GM21526 (cell line): Measurements from ENCODE around the gene SNAI3.

Source experiments
- ATAC-seq: cut with Tn5 transposase; IDR thresholded peaks from one replicate; pipeline ENCODE4 v1.9.1; 2021; ENCODE audit warnings: moderate library complexity; ENCODE audit not compliant: unreplicated experiment, low FRiP score

The SNAI3 gene

DNA sequence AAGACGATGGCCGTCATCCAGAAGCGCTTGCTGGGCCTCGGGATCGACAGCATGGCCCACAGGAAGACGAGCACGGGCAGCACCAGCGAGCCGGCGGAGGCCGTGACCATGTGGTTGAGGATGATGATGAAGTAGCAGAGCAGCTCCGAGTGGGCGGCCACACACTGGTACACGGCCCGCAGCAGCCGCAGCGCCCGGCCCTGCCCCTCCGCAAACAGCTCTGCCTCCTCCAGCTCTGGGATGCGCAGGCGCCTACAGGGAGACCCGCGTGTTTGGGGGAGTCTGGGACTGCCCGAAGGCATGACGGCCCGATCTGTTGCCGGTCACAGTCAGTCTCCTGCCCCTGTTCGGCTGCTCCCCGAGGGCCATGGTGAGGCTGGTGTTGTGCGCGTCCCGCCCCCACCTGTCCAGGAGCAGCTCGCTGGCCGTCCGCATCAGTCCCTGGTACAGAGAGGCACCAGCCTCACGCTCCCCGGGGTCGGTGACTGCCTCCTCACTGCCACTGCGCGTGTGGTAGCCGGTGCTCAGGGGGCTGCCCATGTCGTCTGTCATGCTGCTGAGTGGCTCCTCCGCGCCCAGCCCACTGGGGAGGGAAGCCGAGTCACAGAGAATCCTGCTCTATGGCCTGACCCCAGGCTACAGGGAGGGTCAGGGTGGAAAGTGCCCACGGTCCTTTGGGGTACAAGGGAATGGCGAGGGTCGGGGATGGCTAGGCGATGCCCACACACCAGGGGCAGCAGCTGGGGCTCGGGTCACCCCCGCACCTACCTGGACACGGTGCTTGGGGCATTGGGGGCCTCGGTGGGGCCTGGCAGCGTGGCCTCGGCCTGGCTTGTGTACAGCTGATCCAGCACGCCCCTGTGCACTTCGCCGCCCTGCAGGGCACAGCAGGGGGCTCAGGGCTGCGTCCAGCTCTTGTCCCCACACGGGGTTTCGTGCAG lies 35.8 kb upstream of the SNAI3 start:
- no peak for ATAC-seq

DNA sequence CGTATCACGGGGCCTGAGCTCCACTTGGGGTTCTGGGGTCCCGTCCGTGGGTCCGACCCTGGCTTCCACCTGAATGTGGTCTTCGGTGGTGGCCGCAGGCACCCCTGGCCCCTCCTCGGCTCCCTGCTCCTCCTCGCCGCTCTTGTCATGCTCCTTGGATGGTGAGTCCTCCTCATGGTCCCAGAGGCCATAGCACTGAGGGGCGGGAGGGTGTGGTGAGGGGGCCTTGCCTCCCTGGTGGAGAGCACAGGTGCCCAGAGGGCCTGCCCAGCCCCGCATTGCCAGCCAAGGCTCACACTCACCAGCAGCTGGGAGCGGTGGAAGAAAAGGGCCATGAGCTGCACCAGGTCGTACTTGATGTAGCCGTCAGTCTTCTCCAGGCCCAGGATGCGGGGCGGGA lies 34.9 kb upstream of the SNAI3 start:
- no peak for ATAC-seq

DNA sequence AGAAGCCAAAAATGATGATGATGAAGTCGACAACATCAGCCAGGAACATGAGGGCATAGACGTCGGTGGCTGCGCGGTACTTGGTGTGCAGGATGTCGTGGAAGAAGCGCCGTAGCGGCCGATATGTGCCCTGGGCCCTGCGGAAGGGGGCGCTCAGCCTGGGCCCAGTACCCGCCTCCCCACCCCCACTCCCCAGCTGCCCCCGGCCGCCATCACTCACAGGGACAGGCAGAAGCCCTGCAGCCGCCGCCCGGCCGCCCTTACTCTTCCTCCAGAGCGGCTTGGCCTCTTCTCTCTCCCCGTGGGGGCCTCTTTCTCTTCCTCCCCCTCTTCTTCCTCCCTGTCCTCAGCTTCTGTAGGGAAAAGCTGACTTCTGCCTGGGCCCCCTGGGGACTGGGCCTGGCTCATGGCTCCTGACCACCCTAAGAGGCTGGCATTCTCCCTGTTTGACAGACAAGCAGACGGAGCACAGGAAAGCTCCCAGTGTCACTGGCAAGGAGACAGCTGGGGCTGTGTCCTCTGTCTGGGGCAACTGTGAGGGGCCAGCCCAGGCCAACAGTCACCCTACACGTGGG lies 34.2 kb upstream of the SNAI3 start:
- no peak for ATAC-seq

DNA sequence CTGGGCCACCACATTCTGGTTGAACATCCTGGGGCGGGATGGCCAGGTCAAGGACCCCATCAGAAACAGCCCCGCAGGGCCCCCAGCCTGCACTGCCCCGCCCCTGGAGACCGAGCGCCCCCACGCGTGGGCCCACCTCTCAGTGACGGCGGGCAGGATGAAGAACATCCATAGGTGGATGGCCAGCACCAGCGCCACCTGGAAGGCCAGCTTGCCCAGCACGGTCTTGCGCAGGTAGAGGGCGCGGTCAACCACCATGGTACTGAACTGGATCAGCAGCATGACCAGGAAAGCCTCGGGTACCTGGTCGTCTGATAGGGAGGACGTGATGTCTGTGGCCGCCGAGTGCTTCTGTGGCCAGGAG lies 33.6 kb upstream of the SNAI3 start:
- ATAC-seq, result no peak

DNA sequence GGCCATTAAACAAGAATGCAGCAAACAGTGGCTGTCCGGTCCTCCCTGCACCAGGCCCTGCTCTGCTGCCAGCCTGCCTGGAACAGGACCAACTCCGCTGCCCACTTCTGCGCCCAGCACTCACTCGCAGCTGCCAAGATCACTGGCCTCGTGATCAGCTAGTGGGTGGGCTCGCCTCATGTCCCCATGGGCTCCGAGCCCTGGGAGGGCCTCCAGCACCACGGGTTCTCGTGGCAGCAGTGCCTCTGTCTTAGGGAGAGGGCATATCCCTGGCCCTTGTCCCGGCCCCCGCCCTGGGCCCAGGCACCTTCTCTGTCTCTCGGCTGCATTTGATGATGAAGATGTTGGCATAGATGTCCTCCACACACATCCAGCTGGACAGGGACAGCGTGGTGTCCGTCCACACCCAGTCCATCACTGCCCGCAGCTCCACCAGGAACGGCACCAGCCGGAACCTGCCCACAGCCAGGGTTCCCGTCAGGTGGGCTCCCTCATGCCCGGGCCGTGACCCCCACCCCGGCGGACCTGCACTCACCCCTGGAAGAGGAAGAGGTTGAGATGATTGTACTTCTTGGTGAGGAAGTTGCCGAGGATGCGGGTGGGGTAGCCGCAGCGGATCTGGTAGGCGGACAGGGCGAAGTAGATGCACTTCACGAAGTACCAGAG lies 33.1 kb upstream of the SNAI3 start:
- ATAC-seq, result no peak

DNA sequence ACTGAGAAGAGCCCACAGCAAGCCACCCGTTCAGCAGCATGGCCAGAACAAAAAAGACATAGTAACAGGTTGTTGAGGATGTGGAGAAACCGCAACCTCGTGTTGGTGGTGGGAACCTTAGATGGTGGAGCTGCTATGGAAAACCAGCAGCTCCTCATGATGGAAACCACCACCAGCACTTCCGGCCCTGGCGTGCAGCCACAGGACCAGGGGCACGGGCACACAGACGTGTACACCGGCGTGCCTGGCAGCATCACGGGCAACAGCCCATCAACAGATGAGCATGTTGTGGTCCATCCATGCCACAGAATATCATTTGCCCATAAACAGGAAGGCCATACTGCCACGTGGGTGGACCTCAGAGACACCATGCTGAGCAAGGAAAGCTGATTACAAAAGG lies 31.9 kb upstream of the SNAI3 start:
- ATAC-seq, result no peak

DNA sequence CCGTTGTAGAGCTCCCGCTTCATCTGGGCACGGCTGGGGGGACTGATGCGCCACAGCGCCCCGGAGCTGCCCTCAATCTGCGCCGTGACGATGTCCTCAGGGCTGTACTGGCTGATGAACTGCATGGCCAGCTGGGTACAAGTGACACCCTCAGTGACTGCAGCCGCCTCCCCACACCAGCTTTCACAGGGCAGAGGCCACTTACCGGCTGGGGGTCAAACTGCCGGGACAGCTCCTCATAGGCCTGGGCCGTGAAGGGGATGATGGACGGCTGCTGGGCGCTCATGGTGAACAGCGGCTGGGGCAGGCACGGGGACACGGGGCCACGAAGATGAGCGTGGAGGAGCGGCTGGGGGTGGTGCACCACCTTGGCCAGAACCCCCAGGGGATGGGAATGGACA lies 30.3 kb upstream of the SNAI3 start:
- no peak for ATAC-seq

DNA sequence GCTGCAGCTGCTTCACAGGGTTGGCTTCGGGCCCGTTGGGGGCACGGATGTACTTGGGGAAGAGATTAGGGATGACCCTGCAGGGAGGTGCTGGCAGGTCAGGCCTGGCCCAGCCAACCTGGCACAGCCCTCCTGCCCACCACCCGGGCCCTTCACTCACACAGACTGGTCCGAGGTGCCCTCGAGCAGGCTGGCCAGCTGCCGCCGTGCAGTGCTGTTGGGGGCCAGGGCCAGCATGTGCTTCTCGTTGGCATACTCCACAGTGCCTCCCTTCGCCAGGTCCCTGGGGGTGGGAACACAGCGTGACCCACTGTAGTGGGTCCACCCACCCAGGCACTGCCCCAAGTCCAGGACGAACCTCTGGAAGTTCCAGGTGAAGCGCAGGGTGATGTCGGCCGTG lies 29.9 kb upstream of the SNAI3 start:
- no peak for ATAC-seq

DNA sequence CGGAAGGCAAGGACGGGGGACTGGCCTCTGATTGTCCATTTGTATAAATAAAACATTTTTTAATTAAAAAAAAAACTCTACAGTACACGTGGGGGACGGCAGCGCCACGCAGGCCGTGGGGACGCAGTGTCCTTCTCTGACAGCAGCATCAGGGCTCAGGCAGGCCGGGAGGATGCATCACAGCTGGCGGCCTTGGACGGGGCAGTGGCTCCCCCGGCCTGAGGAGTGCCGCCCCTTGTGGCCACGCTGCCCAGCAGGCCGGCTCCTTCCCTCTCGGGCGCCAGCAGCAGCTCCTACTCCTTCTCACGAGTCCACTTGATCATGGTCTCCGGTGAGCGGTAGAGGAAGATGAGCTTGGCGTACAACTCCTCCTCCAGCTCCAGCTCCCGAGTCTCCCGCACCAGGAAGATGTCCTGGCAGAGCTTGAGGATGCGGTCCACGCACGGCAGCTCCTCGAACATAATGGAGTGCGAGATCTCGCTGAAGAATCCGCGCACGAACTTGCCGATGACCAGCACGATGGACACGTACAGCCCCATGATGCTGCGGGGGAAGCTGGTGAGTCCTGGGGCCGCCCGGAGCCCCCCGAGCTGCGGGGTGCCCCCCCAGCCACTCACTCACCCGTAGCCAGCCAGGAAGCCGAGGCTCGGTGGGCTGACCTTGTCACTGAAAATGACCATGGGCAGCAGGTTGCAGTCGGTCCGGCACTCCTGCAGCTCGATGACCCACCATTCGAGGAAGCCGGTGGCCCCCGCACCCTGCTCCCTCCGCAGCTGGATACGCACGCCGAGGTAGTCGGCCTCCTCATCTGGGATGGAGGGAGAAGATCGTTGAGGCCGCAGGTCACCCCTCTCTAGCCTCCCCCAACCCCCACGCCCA lies 29.2 kb upstream of the SNAI3 start:
- ATAC-seq, result no peak

DNA sequence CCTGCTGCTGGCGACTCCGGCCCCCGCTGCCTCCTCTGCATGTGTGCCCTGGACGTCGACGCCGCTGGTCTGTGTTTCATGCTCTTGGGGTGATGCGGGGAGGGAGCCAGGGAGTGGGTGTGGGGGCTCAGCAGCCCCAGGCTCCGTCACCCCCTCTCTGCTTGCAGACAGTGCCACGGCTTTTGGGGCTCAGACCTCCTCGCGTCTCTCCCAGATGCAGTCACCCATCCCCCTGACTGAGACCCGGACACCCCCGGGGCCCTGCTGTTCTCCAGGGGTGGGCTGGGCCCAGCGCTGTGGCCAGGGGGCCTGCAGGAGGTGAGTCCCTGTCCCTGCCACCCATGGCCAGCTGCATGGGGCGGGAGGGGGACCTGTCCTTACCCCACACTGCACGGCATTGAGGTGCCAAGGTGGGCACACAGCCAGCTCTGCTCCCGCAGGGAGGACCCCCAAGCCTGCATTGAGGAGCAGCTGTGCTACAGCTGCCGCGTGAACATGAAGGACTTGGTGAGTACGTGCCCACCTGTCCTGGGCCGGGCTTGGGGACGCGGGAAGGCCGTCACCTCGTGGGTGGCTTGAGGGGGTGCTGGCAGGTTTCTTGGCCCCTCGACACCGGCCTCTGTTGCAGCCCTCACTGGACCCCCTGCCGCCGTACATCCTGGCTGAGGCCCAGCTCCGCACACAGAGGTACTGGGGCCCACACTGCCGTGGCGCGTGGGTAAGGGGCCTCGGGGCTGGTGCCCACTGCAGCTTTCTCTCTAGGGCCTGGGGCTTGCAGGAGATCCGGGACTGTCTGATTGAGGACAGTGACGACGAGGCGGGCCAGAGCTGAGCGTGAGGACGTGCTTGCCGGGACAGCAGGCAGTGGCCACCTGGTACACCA lies 28.4 kb upstream of the SNAI3 start:
- ATAC-seq, result no peak

DNA sequence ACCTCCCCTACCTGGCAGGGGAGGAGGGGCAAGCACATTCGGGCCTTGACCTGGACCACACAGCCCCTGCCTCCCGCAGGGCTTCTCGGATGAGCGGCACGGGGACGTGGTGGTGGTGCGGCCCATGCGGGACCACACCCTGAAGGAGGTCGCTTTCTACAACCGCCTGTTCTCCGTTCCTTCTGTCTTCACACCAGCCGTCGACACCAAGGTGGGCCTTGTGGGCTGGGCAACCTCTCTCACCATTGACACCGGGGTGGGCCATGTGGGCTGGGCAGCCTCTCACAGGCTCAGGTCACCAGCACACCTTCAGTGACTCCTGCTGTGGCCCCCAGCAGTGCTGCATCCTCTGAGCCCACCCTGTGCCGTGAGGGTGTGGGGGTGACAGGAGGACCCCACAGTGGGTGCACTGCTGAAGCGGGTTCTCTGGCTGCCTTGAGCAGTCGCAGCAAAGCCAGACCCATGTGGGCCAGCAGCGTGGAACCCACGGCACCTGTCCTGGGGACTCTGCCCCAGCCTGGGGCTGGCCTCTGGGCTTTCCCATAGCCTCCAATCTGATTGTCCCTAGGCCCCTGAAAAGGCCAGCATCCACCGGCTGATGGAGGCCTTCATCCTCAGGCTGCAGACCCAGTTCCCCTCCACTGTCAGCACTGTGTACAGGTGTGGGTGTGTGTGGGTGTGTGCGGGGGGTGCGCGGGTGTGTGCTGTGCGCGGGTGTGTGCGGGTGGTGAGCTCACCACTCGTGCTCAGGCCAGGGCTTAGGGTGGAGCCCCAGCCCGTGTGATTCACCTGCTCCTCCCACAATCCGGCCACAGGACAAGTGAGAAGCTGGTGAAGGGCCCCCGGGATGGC lies 27.5 kb upstream of the SNAI3 start:
- ATAC-seq, result no peak

DNA sequence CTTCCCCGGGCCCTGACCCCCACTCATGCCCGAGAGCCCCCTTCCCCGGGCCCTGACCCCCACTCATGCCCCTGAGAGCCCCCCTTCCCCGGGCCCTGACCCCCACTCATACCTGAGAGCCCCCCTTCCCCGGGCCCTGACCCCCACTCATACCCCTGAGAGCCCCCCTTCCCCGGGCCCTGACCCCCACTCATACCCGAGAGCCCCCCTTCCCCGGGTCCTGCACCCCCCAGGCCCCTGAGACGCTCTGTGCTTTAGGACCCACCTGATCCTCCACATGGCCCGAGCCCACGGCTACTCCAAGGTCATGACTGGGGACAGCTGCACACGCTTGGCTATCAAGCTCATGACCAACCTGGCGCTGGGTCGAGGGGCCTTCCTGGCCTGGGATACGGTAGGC lies 26.7 kb upstream of the SNAI3 start:
- no peak for ATAC-seq

DNA sequence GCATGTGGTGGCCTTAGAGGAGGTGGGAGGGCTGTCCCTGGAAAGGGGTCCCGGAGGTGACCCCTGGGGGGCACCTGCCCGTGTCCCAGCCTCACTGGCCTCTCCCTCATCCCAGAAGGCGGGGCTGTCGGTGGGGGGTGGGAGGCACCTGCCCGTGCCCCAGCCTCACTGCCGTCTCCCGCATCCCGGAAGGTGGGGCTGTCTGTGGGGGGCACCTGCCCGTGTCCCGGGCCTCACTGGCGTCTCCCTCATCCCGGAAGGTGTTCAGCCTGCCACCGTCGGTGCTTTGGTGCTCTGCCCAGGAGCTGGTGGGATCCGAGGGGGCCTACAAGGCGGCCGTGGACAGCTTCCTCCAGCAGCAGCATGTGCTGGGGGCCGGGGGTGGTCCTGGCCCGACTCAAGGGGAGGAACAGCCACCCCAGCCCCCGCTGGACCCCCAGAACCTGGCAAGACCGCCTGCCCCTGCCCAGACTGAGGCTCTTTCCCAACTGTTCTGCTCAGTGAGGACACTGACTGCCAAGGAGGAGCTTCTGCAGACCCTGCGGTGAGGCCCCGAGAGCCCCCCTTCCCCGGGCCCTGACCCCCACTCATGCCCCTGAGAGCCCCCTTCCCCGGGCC lies 26.2 kb upstream of the SNAI3 start:
- no peak for ATAC-seq

DNA sequence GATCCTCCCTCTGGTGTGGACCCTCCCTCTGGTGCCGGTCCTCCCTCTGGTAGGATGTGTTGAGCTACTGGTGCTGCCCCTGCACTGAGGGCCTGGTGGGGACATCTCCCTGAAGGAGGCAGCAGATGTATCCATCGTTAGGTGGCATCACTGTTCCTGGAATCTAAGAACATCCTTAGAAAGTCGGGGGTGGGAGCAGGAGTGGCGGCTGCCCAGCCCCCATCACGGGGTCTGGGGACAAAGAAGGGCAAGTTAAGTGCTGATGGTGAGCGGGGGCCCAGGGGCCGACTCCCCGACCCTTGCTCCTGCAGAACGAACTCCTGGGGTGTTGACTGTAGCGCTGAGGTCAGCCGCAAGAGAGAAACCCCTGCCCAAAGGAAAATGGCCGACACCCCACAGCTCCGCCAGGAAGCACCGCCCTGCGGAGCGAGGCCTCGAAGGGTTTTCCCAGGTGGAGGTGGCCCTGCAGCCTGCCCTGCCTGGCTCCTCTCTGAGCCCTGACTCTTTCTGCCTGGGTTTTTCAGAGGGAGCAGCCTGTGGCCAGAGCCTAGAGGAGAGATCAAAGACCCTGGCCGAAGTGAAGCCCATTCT lies 25.5 kb upstream of the SNAI3 start:
- no peak for ATAC-seq

DNA sequence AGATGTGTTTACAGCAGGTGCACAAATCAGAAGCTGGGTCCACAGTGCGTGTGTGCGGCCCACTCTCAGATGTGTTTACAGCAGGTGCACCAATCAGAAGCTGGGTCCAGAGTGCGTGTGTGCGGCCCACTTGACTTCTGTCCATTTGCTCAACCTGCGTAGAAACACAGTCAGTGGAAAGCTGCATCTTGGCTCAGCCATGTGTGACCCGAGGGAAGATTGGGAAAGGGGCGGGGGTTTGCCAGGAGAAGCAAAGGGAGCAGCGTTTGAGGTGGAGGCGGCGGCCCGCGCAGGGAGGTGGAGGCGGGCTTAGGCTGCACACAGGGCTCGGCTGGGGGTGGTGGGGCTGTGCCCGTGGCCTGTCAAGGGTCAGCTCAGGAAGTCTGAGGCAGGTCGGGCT lies 24.2 kb upstream of the SNAI3 start:
- ATAC-seq, result no peak

DNA sequence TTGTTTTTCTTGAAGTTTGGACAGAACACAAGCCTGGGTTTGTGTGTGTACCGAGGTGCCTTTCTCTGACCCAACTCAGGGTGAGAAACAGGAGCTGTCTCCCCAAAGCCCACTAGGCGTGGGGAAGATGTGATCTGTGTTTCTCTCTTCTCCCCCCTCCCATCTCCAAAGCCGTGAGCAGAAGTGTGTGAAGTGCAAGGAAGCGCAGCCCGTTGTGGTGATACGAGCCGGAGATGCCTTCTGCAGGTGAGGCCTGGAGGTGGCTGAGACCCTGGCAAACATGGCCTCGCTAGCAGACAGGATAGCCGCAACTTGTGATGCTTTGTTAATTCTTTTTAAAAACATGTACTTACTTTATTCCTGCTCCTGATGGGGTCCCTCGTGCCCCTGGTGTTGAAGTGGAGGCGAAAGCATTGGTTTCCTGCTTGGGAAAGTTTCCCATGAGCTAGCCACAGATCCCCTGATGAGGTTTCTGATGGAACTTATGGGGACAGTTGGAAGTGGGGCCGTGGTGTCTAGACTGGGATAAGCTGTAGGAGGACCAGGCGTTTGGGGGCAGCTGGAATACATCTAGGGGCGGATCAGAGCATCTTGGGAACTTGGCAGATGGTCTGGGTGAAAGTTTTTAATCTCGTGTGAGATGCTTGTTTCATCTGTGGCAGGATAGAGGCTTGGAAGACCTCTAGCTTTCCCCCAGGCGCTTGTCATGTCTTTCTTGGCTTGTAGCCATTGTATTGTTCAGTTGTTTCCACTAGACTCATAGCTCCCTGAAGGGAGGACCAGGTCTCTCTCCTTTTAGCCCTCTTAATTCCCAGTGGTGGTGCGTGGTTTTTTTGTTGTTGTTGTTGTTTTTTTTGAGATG lies 20.9 kb upstream of the SNAI3 start:
- no peak for ATAC-seq
